HG03354 (cell line): Measurements from ENCODE around the gene C3orf52.

Source experiments
- ATAC-seq: cut with Tn5 transposase; IDR thresholded peaks from one replicate; pipeline ENCODE4 v1.9.1; 2021; ENCODE audit warnings: mild to moderate bottlenecking; ENCODE audit not compliant: unreplicated experiment, poor library complexity, severe bottlenecking

The C3orf52 gene

GRCh38 chr3:112084980-112085705, 1.0 kb upstream of the C3orf52 start:
- ATAC-seq, result no peak

- ATAC-seq, result peak; percentile 3
Measured at GRCh38 chr3:112085735-112086075, 484 bp upstream of the C3orf52 start.

- ATAC-seq, result no peak
Measured at GRCh38 chr3:112086875-112087524, 811 bp downstream of the C3orf52 start.

- no peak for ATAC-seq
Measured at GRCh38 chr3:112087746-112088145, 1.6 kb downstream of the C3orf52 start.

DNA sequence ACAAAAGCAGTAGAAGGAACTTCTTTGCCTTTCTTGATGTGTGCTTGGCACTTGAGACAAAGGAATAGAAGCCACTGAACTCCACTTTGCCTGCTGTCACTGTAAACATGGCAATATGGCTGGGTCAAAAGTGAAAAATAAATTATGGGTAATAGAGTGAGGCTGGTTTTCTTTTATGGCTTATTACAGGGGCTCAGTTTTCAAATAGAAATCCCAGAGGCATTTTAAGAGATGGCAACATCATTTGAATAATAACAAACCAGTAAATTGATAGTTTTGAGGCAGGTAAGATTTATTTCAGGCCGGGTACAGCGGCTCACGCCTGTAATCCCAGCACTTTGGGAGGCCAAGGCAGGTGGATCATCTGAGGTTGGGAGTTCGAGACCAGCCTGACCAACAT, 2.8 kb downstream of the C3orf52 start:
- no peak for ATAC-seq

DNA sequence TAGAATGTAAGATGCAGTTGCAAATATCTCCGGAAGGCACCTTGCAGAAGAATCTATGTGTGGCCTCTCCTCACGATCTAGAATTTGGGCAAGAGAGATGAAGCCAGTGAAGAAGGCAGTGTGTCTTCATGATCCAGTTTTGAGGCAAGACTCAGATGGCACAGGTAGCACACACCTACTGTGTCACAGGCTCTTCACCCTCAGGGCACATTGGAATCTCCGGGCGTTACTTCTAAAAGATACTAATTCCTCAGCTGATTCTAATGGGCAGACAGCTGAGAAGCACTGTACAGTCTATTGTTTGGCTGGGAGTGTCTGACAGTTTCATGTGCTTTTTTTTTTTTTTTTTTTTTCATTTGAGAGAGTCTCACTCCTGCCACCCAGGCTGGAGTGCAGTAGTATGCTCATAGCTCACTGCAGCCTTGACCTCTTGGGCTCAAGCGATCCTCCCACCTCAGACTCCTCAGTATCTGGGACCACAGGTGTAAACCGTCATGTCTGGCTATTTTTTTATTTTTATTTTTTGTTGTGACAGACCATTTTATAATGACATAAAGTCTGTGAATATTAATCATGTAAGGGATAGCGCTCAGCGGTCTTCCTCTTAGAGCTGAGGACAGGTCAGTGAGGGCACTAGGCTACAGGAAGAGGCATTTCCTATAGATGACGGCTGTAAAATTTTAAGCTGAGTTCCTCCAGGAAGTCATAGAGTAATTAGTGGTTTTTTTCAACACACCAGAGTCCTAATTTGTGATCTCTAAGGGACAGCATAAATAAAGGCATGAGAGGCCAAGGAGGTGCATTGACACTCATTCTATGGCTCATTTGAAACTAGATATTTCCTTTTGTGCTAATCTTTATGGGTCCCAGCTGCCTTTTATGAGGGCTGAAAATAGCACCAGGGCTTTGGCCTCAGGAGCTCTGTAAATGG, 4.0 kb downstream of the C3orf52 start:
- no peak for ATAC-seq

- ATAC-seq, result peak; percentile 42
Measured at GRCh38 chr3:112090887-112091586, 4.8 kb downstream of the C3orf52 start.

- ATAC-seq, result peak; percentile 41
Measured at GRCh38 chr3:112092496-112093179, 6.4 kb downstream of the C3orf52 start.

- no peak for ATAC-seq
Measured at GRCh38 chr3:112093180-112093522, 7.0 kb downstream of the C3orf52 start.

GRCh38 chr3:112095731-112096130, 9.5 kb downstream of the C3orf52 start:
- ATAC-seq, result no peak

GRCh38 chr3:112096176-112096575, 10.0 kb downstream of the C3orf52 start:
- ATAC-seq, result no peak

- ATAC-seq, result no peak
Measured at GRCh38 chr3:112097378-112097777, 11.2 kb downstream of the C3orf52 start.

DNA sequence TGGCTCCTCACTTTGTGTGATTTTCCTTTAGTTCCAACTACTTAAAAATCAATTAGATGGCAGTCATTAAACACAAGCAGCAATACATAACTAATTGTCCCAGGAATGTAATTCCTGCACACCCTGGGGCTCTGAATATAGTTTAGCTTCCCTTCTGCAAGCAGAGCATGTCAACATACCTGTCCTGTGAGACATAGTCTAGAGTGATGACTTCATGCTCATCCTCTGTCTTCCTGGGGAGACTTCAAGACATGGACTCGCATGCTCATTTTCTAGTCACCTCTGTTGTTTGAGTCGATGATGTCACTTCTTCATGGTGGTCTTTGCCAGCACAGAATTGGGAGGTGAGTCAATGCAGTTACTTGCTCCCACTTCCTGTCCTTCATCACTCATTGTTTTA, 15.7 kb downstream of the C3orf52 start:
- no peak for ATAC-seq

DNA sequence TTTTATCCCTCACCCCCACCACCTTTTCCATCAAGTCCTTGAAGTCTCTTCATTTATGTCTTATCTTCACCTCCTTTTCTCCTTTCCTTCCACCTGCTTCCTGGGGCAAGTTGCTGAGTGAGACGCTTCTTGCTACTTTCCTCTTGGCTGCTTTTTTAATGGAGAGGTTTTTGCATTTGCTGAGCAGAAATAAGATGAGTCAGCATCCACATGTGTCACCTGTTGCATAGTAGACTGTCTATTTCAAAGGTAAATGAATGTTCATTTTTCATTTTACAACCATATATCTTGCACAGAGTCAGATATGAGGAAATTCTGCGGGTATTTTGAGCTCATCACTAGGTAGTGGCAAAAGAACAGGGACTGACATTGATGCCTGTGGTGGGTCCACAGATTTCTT, 18.6 kb downstream of the C3orf52 start:
- ATAC-seq, result no peak

DNA sequence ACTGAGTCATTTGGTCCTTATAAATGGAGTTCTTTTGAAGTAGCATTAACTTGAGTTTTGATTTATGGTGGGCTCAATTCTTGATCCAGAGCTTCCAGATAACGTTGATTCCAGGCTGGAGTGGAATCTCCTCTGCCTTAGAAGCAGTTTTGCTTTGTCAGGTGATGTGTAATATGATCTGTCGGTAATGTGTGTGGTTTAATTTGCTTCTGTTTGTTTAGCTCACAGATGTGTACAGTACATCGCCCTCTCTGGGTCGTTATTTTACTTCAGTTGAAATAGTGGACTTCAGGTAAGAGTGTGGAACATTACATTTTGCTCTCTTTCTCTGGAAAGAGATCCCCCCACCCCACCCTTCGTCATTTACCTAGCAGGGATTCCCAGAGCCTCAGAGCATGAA, 23.1 kb downstream of the C3orf52 start:
- ATAC-seq, result no peak

- ATAC-seq, result peak; percentile 54
Measured at GRCh38 chr3:112111785-112112402, 25.7 kb downstream of the C3orf52 start.

GRCh38 chr3:112114576-112115160, 28.5 kb downstream of the C3orf52 start:
- ATAC-seq, result peak; percentile 31

DNA sequence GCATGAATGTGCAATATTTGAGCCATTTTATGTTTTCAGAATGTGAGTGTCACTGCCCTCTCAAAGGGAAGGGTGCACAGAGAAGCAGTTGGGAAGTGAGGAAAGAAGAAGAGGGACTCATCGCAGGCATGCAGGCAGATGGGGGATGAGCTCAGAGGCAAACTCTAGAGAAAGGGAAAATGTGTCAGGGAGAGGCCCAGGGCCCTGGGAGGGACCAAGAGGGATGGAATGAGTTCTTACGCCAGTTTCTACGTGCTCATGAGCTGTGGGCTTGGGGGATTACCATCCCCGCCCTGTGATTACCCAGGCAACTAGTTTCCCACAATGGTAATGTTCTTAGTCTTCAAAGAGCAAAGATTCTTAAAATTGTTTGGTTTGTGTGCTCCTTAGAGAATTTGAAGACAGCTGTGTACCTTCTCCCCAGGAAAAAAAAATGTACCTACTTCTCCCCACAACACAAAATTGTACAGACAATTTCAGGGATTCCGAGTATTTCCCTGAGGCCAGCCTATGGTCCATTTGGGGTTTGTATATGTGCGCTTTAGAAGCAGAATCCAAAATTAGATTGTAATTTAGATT, 29.1 kb downstream of the C3orf52 start:
- no peak for ATAC-seq
